Heart left ventricle (tissue), 16 donors: Measurements from ENCODE around the gene PRDM16. TPM values are rescaled to one million over a fixed set of nuclear protein-coding genes. Genes with fewer than 3 reads are reported as not detected.
A peak's percentile ranks its signal among the peaks of the same experiment; 100 is the strongest.

Source experiments
- ATAC-seq, 4 donors: fragments of 200-7000 bp; cut with Tn5 transposase; one replicate each; pipeline ENCODE4 v1.9.1; 2020 to 2022; ENCODE audit warnings: moderate library complexity in 4 of 4, mild to moderate bottlenecking in 3 of 4, moderate number of reproducible peaks in 1 of 4
- DNase-seq, 5 donors: peaks; one replicate each; pipeline ENCODE4 v3.0.0-alpha.2; 2020
- H3K27ac ChIP-seq, 12 donors: fragments of 200-600 bp; sonication (generic) in 4 of 12; one replicate each; pipeline versions ENCODE4 v1.5.0 to v1.8.0; 2016 to 2022; ENCODE audit warnings: mild to moderate bottlenecking in 2 of 12
- H3K27me3 ChIP-seq, 9 donors: fragments of 200-600 bp; sonication (generic) in 2 of 9; one replicate each; pipeline versions ENCODE4 v1.5.1 to v1.8.0; 2016 to 2022; ENCODE audit warnings: mild to moderate bottlenecking in 3 of 9
- H3K36me3 ChIP-seq, 9 donors: fragments of 200-600 bp; sonication (generic) in 2 of 9; one replicate each; pipeline versions ENCODE4 v1.5.0 to v1.8.0; 2018 to 2022; ENCODE audit warnings: mild to moderate bottlenecking in 2 of 9
- H3K4me1 ChIP-seq, 12 donors: fragments of 200-600 bp; sonication (generic) in 4 of 12; one replicate each; pipeline versions ENCODE4 v1.5.0 to v1.8.0; 2016 to 2022; ENCODE audit warnings: mild to moderate bottlenecking in 3 of 12
- H3K4me3 ChIP-seq, 12 donors: fragments of 200-600 bp; sonication (generic) in 4 of 12; one replicate each; pipeline versions ENCODE4 v1.5.0 to v1.8.0; 2017 to 2022; ENCODE audit warnings: mild to moderate bottlenecking in 9 of 12, moderate library complexity in 4 of 12
- H3K9me3 ChIP-seq, 12 donors: fragments of 200-600 bp; sonication (generic) in 4 of 12; one replicate each; pipeline versions ENCODE4 v1.5.0 to v1.8.0; 2016 to 2022; ENCODE audit warnings: mild to moderate bottlenecking in 1 of 12
- POLR2A ChIP-seq, 2 donors: fragments of 450-650 bp; IDR thresholded peaks; one replicate each; pipeline ENCODE4 v1.6.1; 2017; ENCODE audit warnings: antibody characterized with exemption in 2 of 2, mild to moderate bottlenecking in 2 of 2, moderate library complexity in 2 of 2
- WGBS, 4 donors: extraction: QIAGEN DNeasy Blood & Tissue Kit in 2 of 4; methylation state at CpG; one replicate each; pipeline versions ENCODE4 v1.1.5 to v1.1.7; 2013 to 2018; 5-methylcytosine and 5-hydroxymethylcytosine counted together
- intact Hi-C, 10 donors: fragments of 100-400 bp; cut with DNase I; formaldehyde crosslinking; loops; one replicate each; pipeline versions ENCODE4 v1.11.1 to v1.14.2; 2022
- polyA plus RNA-seq, 2 donors: library from polyadenylated mRNA; stranded (reverse); fragments of 200-250 nt; gene quantifications; one replicate each; pipeline ENCODE4 v1.2.3, GENCODE V29; 2013
- total RNA-seq, 9 donors: library from RNA; depleted of rRNA in 2 of 9; stranded (reverse); fragments of >200 nt in 2 of 9; fragmentation: NEBNext Ultra II Directional in 3 of 9; extraction: Animal tissue kit (Norgen Biotek cat#: 25700) in 3 of 9; gene quantifications; one replicate each; pipeline versions ENCODE4 v1.1.0 to v1.2.4, GENCODE V29; 2016 to 2023
- TF ChIP-seq, protein P1 (sequence below), 12 donors: fragments of 200-600 bp; sonication (generic) in 4 of 12; IDR thresholded peaks; one replicate each; pipeline versions ENCODE4 v1.5.0 to v1.8.0; 2018 to 2022; ENCODE audit warnings: antibody characterized with exemption in 12 of 12, mild to moderate bottlenecking in 5 of 12
- donor health status: ischemic (EF 13 %, LVEDD 7.1; RV severe dilation, severe dysfunction).
- donor health status: healthy with polysubstance abuse.
- donor health status: DM: no; HTN: yes; CAD: no.
- donor health status: DM: no; HTN: no; CAD: no.
- donor health status: ischemic (EF 25% LVEDD 6.9; RV normal size, moderate dysfunction).
- donor health status: ischemic (EF 25% LVEDD 5.7; RV mildly dilated, moderate dysfunction).
- donor health status: healthy.
- donor health status: DM: yes; HTN: yes; CAD: no.
- donor health status: ischemic (EF 35%, LVEDD 5.7; RV mildly dilated, moderate dysfunction).
- donor health status: nonischemic (EF 11% LVEDD 7.7; RV severe dilation, severe dysfunction).
- donor health status: DM: yes; HTN: yes; CAD: no.
- donor health status: PGD.
- donor health status: ischemic (EF 29% LVEDD 5.4; RV normal size, mild dysfunction).
- donor health status: nonischemic (EF 23%, LVEDD 6.1; RV moderate dilation, normal function).

PRDM16 gene
- total and polyA plus RNA-seq, 11 donors = 6.0 to 22.7 (median 14.0) TPM

DNA sequence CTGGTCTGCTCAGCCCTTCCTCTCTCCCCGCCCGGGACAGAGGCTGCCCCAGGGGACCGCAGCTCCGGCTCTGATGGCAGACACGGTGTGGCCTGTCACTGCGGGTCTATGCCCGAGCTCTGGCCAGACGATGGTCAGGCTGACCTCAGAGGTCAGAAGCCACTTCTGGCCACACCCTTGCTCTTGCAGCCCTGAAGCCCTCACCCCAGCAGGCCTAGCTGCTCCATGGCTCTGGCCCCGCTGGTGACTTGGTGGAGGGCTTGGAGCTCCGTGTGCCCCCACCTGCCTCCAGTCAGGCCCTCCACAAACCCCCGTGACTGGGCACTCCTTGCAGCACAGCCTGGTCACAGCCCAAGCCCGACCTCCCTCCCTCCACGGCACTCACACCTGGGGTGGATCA lies 47.6 kb downstream of the PRDM16 start:
- Histone ChIP-seq H3K36me3 (no peaks in the 10 kb centered on the region), H3K27ac (no peak overlapping the region), H3K4me1 (peaks cover 0 to 66% (median 16%) of the 10 kb centered on the region in 12 donors), H3K4me3 (no peak overlapping the region), H3K9me3 (no peaks in the 10 kb centered on the region), H3K27me3 (no peaks in the 10 kb centered on the region)
- TF ChIP-seq POLR2A (IDR thresholded peaks at IDR 0.05) = no peak
- TF ChIP-seq, protein P1, sequence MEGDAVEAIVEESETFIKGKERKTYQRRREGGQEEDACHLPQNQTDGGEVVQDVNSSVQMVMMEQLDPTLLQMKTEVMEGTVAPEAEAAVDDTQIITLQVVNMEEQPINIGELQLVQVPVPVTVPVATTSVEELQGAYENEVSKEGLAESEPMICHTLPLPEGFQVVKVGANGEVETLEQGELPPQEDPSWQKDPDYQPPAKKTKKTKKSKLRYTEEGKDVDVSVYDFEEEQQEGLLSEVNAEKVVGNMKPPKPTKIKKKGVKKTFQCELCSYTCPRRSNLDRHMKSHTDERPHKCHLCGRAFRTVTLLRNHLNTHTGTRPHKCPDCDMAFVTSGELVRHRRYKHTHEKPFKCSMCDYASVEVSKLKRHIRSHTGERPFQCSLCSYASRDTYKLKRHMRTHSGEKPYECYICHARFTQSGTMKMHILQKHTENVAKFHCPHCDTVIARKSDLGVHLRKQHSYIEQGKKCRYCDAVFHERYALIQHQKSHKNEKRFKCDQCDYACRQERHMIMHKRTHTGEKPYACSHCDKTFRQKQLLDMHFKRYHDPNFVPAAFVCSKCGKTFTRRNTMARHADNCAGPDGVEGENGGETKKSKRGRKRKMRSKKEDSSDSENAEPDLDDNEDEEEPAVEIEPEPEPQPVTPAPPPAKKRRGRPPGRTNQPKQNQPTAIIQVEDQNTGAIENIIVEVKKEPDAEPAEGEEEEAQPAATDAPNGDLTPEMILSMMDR (IDR thresholded peaks at IDR 0.05) = no peak
- DNase-seq = no peak
- WGBS, 4 donors = 61 to 71% (median 69%) methylated on average over 6 to 13 of the region's 13 CpGs
- no peak for ATAC-seq
- intact Hi-C loops = no loop called here

DNA sequence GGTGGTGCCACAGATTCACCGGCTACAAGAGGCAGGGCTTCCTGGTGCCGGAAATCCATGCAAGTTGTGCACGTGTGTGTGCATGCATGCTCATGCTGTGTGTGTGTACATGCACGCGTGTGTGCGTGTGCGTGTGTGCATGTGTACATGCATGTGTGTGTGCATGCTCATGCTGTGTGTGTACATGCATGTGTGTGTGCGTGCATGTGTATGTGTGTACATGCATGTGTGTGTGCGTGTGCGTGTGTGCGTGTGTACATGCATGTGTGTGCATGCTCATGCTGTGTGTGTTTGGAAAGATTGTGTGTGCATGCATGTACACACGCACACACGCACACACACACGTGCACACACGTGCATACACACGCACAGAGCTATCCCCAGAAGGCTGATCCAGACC lies 48.9 kb downstream of the PRDM16 start:
- ATAC-seq (no peak), DNase-seq (no peak)
- H3K9me3 ChIP-seq = no peaks in the 10 kb centered on the region
- WGBS, 4 donors = 84 to 98% (median 95%) methylated on average over 16 of the region's 16 CpGs
- H3K36me3 ChIP-seq = no peaks in the 10 kb centered on the region
- H3K27ac ChIP-seq = no peak overlapping the region
- TF ChIP-seq, protein P1 (IDR thresholded peaks at IDR 0.05) = no peak
- no peak for TF ChIP-seq POLR2A (IDR thresholded peaks at IDR 0.05)
- H3K4me3 ChIP-seq = no peak overlapping the region
- no peaks in the 10 kb centered on the region for H3K27me3 ChIP-seq
- intact Hi-C loops = no loop called here
- peaks cover 0 to 58% (median 11%) of the 10 kb centered on the region in 12 donors for H3K4me1 ChIP-seq

DNA sequence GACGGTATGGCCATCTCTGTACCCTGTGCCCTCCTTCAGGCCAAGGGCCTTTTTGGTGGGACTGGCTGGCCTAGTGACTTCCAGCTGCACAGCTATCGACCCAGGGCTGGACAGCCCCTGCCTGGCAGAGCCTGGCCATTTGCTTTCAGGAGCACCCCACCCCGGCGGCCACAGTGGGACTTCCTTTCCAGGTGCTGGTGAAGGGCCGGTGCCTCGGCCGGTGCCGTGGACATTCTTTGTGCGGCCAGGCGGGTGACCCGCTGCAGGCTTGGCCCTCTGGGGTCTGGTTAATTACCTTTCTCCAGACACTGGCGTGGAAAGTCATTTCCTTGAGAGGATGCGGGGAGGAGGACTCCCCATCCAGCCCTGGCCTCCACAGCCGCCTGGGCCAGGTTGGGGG lies 50.1 kb downstream of the PRDM16 start:
- peaks cover 0 to 60% (median 11%) of the 10 kb centered on the region in 12 donors for H3K4me1 ChIP-seq
- no peaks in the 10 kb centered on the region for H3K36me3 ChIP-seq
- intact Hi-C loops = no loop called here
- H3K9me3 ChIP-seq = no peaks in the 10 kb centered on the region
- H3K27me3 ChIP-seq = no peaks in the 10 kb centered on the region
- H3K27ac ChIP-seq = peak overlapping the region in 2 of 12 donors; percentile 26 to 28
- WGBS, 4 donors = 67 to 79% (median 76%) methylated on average over 12 to 14 of the region's 14 CpGs
- DNase-seq (no peak), ATAC-seq (no peak)
- H3K4me3 ChIP-seq = no peak overlapping the region
- no peak for TF ChIP-seq POLR2A (IDR thresholded peaks at IDR 0.05)

DNA sequence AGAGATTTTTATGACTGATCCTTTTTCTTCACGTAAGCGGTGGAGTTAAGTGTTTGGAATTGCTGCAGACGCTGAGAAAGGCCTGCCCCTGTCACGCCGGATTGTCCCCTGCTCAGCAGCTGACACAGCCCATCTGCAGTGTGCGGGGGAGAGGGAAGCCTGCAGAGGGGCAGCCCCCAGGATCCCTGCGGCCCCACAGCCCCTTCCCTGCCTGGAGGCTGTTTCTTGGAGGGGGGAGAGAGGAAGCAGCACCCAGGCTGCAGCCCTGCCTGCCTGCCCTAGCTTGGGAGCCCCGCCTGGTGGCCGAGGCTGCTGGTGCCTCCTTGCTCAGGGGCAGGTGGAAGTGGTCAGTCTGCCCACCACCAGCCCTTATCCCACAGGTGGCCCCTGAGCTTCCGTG lies 50.7 kb downstream of the PRDM16 start:
- Histone ChIP-seq H3K27ac (peak overlapping the region in 4 of 12 donors; percentile 5 to 35 (median 27)), H3K4me3 (no peak overlapping the region), H3K27me3 (no peaks in the 10 kb centered on the region), H3K4me1 (peaks cover 0 to 63% (median 14%) of the 10 kb centered on the region in 12 donors), H3K36me3 (no peaks in the 10 kb centered on the region), H3K9me3 (no peaks in the 10 kb centered on the region)
- DNase-seq (no peak), ATAC-seq (peak in 2 of 4 donors; percentile 4 to 6)
- intact Hi-C loops = loop anchor here in 2 of 10 donors (10.0 kb wide), 1 partner anchor 45 kb away; no protein-coding TSS in a partner anchor
- no peak for TF ChIP-seq POLR2A (IDR thresholded peaks at IDR 0.05)
- TF ChIP-seq, protein P1 (IDR thresholded peaks at IDR 0.05) = peak in 2 of 12 donors; percentile 5 to 21
- WGBS, 4 donors = 50 to 62% (median 54%) methylated on average over 10 of the region's 10 CpGs

DNA sequence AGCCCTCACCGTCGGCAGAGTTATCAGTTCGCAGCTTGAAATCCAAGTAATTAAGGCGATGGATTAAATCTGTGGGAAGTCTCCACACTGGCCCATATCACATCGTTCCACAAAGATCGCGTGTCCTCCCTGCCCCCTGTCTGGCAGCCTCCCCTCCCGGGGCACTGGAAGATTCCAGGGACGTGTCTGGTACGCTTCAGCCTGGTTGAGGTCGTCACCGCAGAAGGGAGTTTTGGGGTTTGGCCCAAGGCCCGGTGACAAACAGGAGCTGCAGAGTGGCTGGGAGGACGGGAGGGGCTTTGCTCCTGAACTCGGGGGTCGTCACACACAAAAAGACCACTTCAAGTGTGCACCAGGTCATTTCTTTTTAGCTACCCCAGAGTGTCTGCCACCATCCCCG lies 51.1 kb downstream of the PRDM16 start:
- peak overlapping the region in 5 of 12 donors; percentile 5 to 35 (median 28) for H3K27ac ChIP-seq
- H3K9me3 ChIP-seq = no peaks in the 10 kb centered on the region
- no peak overlapping the region for H3K4me3 ChIP-seq
- 45 to 47% (median 46%) methylated on average over 16 to 17 of the region's 17 CpGs for WGBS, 4 donors
- H3K36me3 ChIP-seq = no peaks in the 10 kb centered on the region
- DNase-seq (peak in 4 of 5 donors; percentile 48 to 78 (median 53)), ATAC-seq (peak; percentile 38 to 72 (median 64))
- no peak for TF ChIP-seq POLR2A (IDR thresholded peaks at IDR 0.05)
- TF ChIP-seq, protein P1 (IDR thresholded peaks at IDR 0.05) = no peak
- intact Hi-C loops = loop anchor here in 2 of 10 donors (10.0 kb wide), 1 partner anchor 45 kb away; no protein-coding TSS in a partner anchor
- peaks cover 0 to 63% (median 17%) of the 10 kb centered on the region in 12 donors for H3K4me1 ChIP-seq
- H3K27me3 ChIP-seq = no peaks in the 10 kb centered on the region
